GM12878 (cell line): ENCODE measurements around the gene ANKS1A. TPM values are rescaled to one million over a fixed set of nuclear protein-coding genes. Genes with fewer than 3 reads are reported as not detected.

Source experiments
- ASH2L ChIP-seq: fragments of 300-600, 200-600 bp; sonication (generic); IDR thresholded peaks from 2 replicates; pipeline ENCODE4 v1.6.1; 2017; ENCODE audit warnings: low read depth, mild to moderate bottlenecking, borderline replicate concordance
- BRCA1 ChIP-seq: IDR thresholded peaks from 2 replicates; pipeline ENCODE4 v1.6.1; 2011; ENCODE audit warnings: low read depth, low read length, improper control_type of control experiment
- CREM ChIP-seq: IDR thresholded peaks from 2 replicates; pipeline ENCODE4 v1.6.1; 2014; ENCODE audit warnings: antibody characterized with exemption, low read depth
- CUX1 ChIP-seq: IDR thresholded peaks from 2 replicates; pipeline ENCODE4 v1.6.1; 2012; ENCODE audit warnings: improper control_type of control experiment, low read depth, low read length; ENCODE audit not compliant: insufficient replicate concordance
- DPF2 ChIP-seq: fragments of 450-650 bp; IDR thresholded peaks from 2 replicates; pipeline ENCODE4 v1.6.1; 2017; ENCODE audit warnings: mild to moderate bottlenecking
- ELK1 ChIP-seq: IDR thresholded peaks from 2 replicates; pipeline ENCODE4 v1.6.1; 2012; ENCODE audit warnings: low read depth, low read length, improper control_type of control experiment
- ETV6 ChIP-seq, 2 experiments: fragments of 450-650 bp in 1 of 2; IDR thresholded peaks in 1 of 2; conservative IDR thresholded peaks in 1 of 2; 2 replicates each; pipeline ENCODE4 v1.6.1; 2014; ENCODE audit warnings: antibody characterized with exemption in 1 of 2, borderline replicate concordance in 1 of 2, low read depth in 1 of 2, mild to moderate bottlenecking in 1 of 2, moderate library complexity in 1 of 2
- IKZF2 ChIP-seq, 2 experiments: fragments of 450-650 bp; IDR thresholded peaks; 2 replicates each; pipeline ENCODE4 v1.6.1; 2017; ENCODE audit warnings: mild to moderate bottlenecking in 2 of 2, moderate library complexity in 2 of 2
- IRF5 ChIP-seq: fragments of 450-650 bp; IDR thresholded peaks from 2 replicates; pipeline ENCODE4 v1.6.1; 2017; ENCODE audit warnings: borderline replicate concordance
- MYC ChIP-seq: IDR thresholded peaks from 2 replicates; pipeline ENCODE4 v1.6.1; 2011; ENCODE audit warnings: mild to moderate bottlenecking, low read length, moderate library complexity, inconsistent platforms; ENCODE audit not compliant: insufficient read depth, insufficient replicate concordance, insufficient read length, severe bottlenecking
- NRF1 ChIP-seq: conservative IDR thresholded peaks from 2 replicates; pipeline ENCODE4 v1.6.1; 2011; ENCODE audit warnings: mild to moderate bottlenecking, low read depth, low read length, improper control_type of control experiment
- PAX5 ChIP-seq: IDR thresholded peaks from 2 replicates; pipeline ENCODE4 v1.6.1; 2011; ENCODE audit warnings: low read depth, low read length, borderline replicate concordance
- RB1 ChIP-seq: fragments of 450-650 bp; formaldehyde crosslinking; IDR thresholded peaks from 2 replicates; pipeline ENCODE4 v1.6.1; 2017; ENCODE audit warnings: mild to moderate bottlenecking, borderline replicate concordance
- RBBP5 ChIP-seq: fragments of 200-600 bp; sonication (generic); conservative IDR thresholded peaks from 2 replicates; pipeline ENCODE4 v1.6.1; 2016
- RELA ChIP-seq: fragments of 450-650 bp; IDR thresholded peaks from 2 replicates; pipeline ENCODE4 v1.8.0; 2014; ENCODE audit warnings: borderline replicate concordance; ENCODE audit not compliant: partially characterized antibody
- STAT1 ChIP-seq: fragments of 450-650 bp; conservative IDR thresholded peaks from 2 replicates; pipeline ENCODE4 v1.6.1; 2014; ENCODE audit warnings: antibody characterized with exemption, mild to moderate bottlenecking
- TCF7 ChIP-seq: IDR thresholded peaks from 2 replicates; pipeline ENCODE4 v1.6.1; 2014; ENCODE audit warnings: antibody characterized with exemption, borderline replicate concordance
- WRNIP1 ChIP-seq: IDR thresholded peaks from 2 replicates; pipeline ENCODE4 v1.6.1; 2011; ENCODE audit warnings: low read depth, low read length, improper control_type of control experiment, borderline replicate concordance
- ZNF207 ChIP-seq: fragments of 450-650 bp; IDR thresholded peaks from 2 replicates; pipeline ENCODE4 v1.6.1; 2014; ENCODE audit warnings: antibody characterized with exemption, mild to moderate bottlenecking, borderline replicate concordance
- polyA plus RNA-seq, 11 experiments: library from polyadenylated mRNA; depleted of rRNA in 4 of 11; unstranded in 6 of 11; stranded (reverse) in 5 of 11; fragments of >200 nt; fragmentation: Nextera tagmentation in 4 of 11; fragmentation: Illumina TruSeq in 1 of 11; extraction: Ambion mirVana in 4 of 11; extraction: Trizol in 1 of 11; gene quantifications; 1 replicate in 1 of 11; 2 replicates in 10 of 11; pipeline versions ENCODE4 v1.2.1 to v1.2.3, GENCODE V29; 2011 to 2016; ENCODE audit warnings: inconsistent platforms in 2 of 11, missing spikeins in 2 of 11, low read depth in 1 of 11
- total RNA-seq, 4 experiments: library from RNA; depleted of rRNA in 3 of 4; stranded (reverse); fragments of >200 nt in 3 of 4; fragmentation: Illumina TruSeq in 1 of 4; extraction: Trizol in 1 of 4; gene quantifications; 2 replicates each; pipeline versions ENCODE4 v1.2.1 to v1.2.3, GENCODE V29; 2013 to 2021
- TF ChIP-seq, protein P1 (sequence below): fragments of 450-650 bp; IDR thresholded peaks from 2 replicates; pipeline ENCODE4 v1.6.1; 2016; ENCODE audit warnings: mild to moderate bottlenecking

Gene ANKS1A
- total and polyA plus RNA-seq, 10 of the 15 experiments (the other 5 are each of a cell fraction or from before 2014, with no cell fraction given), result 0.60 to 7.0 (median 3.0) TPM

DNA sequence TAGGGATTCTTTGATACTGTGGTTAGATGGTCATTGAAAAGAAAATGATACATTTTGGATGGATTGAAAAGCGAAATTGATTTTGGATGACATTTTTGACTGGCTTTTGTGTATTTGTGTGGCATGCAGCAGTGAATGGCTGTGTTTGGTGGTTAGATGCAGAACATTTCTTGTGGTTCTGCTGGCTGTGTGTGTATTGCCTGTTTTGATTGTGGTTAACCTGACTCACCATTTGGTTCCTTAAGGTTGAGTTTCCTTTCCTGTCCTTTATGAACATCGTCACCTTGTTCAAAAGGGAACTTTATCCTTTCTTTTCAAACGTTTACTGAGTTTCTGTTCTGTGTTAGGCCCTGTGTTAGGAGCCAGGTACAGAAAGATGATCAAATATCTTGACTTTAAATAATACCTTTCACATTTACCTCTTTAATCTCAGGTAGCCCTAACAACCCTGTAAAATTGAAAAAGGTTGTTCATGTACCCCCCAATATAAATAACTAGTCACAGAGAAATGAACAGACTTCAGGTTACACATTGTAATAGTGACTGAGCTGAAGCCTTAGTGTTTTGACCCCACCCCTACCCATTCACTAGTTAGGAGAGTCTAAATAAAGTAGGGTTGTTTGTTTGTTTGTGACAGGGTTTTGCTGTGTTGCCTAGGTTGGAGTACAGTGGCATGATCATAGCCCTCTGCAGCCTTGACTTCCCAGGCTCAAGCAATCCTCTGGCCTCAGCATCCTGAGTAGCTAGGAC is 23.8 kb downstream of the ANKS1A start (continued):
- TF ChIP-seq TCF7 (0 out of 2 replicates have a peak, but pooled peaks have one; percentile 22), CREM (0 out of 2 replicates have a peak, but pooled peaks have one; percentile 28), IRF5 (no peak; the same call in 1 of the 2 replicates), STAT1 (no peak), IKZF2 (IDR thresholded peaks at IDR 0.05) (peak; percentile 82 to 88), RELA (no peak), NRF1 (no peak), ASH2L (no peak), ETV6 (conservative IDR thresholded peaks at IDR 0.05 in 1 of 2, IDR thresholded peaks at IDR 0.05 in 1 of 2; ENCODE audit: borderline replicate concordance in 1 of 2, low read depth in 1 of 2) (peak in 1 of 2 experiments; percentile 47; a peak in 1 of 4 replicates), CUX1 (no peak), RB1 (no peak), ZNF207 (no peak), WRNIP1 (no peak), BRCA1 (no peak), ELK1 (no peak), RBBP5 (no peak), MYC (no peak), PAX5 (peak; percentile 47; the same call in 1 of the 2 replicates), DPF2 (peak; percentile 43; the same call in 1 of the 2 replicates)
- TF ChIP-seq, protein P1, sequence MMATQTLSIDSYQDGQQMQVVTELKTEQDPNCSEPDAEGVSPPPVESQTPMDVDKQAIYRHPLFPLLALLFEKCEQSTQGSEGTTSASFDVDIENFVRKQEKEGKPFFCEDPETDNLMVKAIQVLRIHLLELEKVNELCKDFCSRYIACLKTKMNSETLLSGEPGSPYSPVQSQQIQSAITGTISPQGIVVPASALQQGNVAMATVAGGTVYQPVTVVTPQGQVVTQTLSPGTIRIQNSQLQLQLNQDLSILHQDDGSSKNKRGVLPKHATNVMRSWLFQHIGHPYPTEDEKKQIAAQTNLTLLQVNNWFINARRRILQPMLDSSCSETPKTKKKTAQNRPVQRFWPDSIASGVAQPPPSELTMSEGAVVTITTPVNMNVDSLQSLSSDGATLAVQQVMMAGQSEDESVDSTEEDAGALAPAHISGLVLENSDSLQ, result peak; percentile 15; the same call in 1 of the 2 replicates
